K562 (cell line): ENCODE data around the gene FIBP. TPM values are rescaled to one million over a fixed set of nuclear protein-coding genes. Genes with fewer than 3 reads are reported as not detected.
A peak's percentile ranks its signal among the peaks of the same experiment; 100 is the strongest.
"Not testable (repeated sequence)": the region's sequence is repeated elsewhere in the genome, so short reads cannot be mapped to it uniquely, and the experiment has no call there.

Experiments used
- ATAC-seq: fragments of 200-7000 bp; cut with Tn5 transposase; 3 replicates; pipeline ENCODE4 v1.9.1; 2020; ENCODE audit warnings: moderate library complexity
- BruUV-seq: library from RNA; stranded (reverse); fragments of 400-500 nt; replicated peaks from 2 replicates; lab custom pipeline; 2021; lab: Mats Ljungman, UMichigan
- CTCF ChIA-PET: fragments of 300-600 bp; formaldehyde crosslinking; extraction: SDS; loops from one replicate; lab custom pipeline; 2021; ENCODE audit warnings: low intra/inter-chr PET ratio; lab: Yijun Ruan, JAX
- POLR2A ChIA-PET: fragments of 300-600, 350-650 bp; sonication (Branson Sonifier 250); formaldehyde crosslinking; extraction: SDS; loops from one replicate; lab custom pipeline; 2021; ENCODE audit warnings: antibody characterized with exemption, inconsistent platforms; lab: Yijun Ruan, JAX
- DNase-seq, 4 experiments: peaks; one replicate each; pipeline versions ENCODE4 v3.0.0 to v3.0.0-alpha.2; 2011 to 2018; ENCODE audit warnings: low spot score in 3 of 4, mixed read lengths in 3 of 4; ENCODE audit errors: extremely low read depth in 1 of 4
- FAIRE-seq: peaks from 2 replicates; lab custom pipeline; 2011; peaks lifted over from hg19 to GRCh38; lab: Jason Lieb, UNC
- H2AFZ ChIP-seq: 2 replicates; pipeline ENCODE4 v1.6.0; 2011; ENCODE audit warnings: low read depth, low read length, control low read depth, inconsistent platforms
- H3K27ac ChIP-seq: fragments of 200-600 bp; 3 replicates; pipeline ENCODE4 v1.8.0; 2011; ENCODE audit warnings: low read depth, mild to moderate bottlenecking, control low read depth, inconsistent platforms, low read length, moderate library complexity, mixed read lengths; ENCODE audit errors: extremely low read depth
- H3K27me3 ChIP-seq, 2 experiments: fragments of 300-600 bp in 1 of 2; 2 replicates in 1 of 2; 3 replicates in 1 of 2; pipeline versions ENCODE4 v1.6.0 to v1.8.0; 2011; ENCODE audit warnings: inconsistent platforms in 2 of 2, low read length in 2 of 2, mild to moderate bottlenecking in 1 of 2, mixed read lengths in 1 of 2, moderate library complexity in 1 of 2; ENCODE audit not compliant: control insufficient read depth in 2 of 2, insufficient read depth in 2 of 2
- H3K36me3 ChIP-seq: fragments of 300-600 bp; 3 replicates; pipeline ENCODE4 v1.8.0; 2011; ENCODE audit warnings: mild to moderate bottlenecking, low read length, inconsistent platforms; ENCODE audit not compliant: control insufficient read depth, insufficient read depth
- H3K4me1 ChIP-seq, 2 experiments: fragments of 200-600 bp in 1 of 2; replicated peaks in 1 of 2; 2 replicates in 1 of 2; 3 replicates in 1 of 2; pipeline versions ENCODE4 v1.5.1 to v1.8.0; 2011; ENCODE audit warnings: inconsistent platforms in 2 of 2, low read length in 2 of 2, mild to moderate bottlenecking in 1 of 2, mixed read lengths in 1 of 2, moderate library complexity in 1 of 2; ENCODE audit not compliant: control insufficient read depth in 2 of 2, insufficient read depth in 2 of 2
- H3K4me2 ChIP-seq: 2 replicates; pipeline ENCODE4 v1.6.1; 2011; ENCODE audit warnings: low read length, control low read depth, inconsistent platforms, mixed read lengths; ENCODE audit not compliant: insufficient read depth
- H3K4me3 ChIP-seq: fragments of 200-600 bp; sonication (generic), shearing (Covaris generic); 2 replicates; pipeline ENCODE4 v1.5.1; 2016; ENCODE audit warnings: control low read depth, inconsistent platforms
- H3K79me2 ChIP-seq: fragments of 200-600 bp; 3 replicates; pipeline ENCODE4 v1.8.0; 2011; ENCODE audit warnings: low read length, inconsistent platforms; ENCODE audit not compliant: control insufficient read depth, insufficient read depth
- H3K9ac ChIP-seq, 2 experiments: 2 replicates each; pipeline versions ENCODE4 v1.6.0 to v1.6.1; 2011; ENCODE audit warnings: low read depth in 2 of 2, low read length in 2 of 2, control low read depth in 1 of 2, inconsistent platforms in 1 of 2, mild to moderate bottlenecking in 1 of 2, mixed read lengths in 1 of 2; ENCODE audit not compliant: insufficient read depth in 1 of 2
- H3K9me1 ChIP-seq: one replicate; pipeline ENCODE4 v1.6.0; 2011; ENCODE audit warnings: inconsistent platforms, mild to moderate bottlenecking, low read length, moderate library complexity; ENCODE audit not compliant: control insufficient read depth, insufficient read depth
- H3K9me3 ChIP-seq: replicated peaks from 2 replicates; pipeline ENCODE4 v1.5.1; 2011; ENCODE audit warnings: low read depth, low read length, inconsistent platforms; ENCODE audit not compliant: control insufficient read depth, insufficient read depth
- H4K20me1 ChIP-seq: replicated peaks from 2 replicates; pipeline ENCODE4 v1.6.1; 2011; ENCODE audit warnings: low read length, inconsistent platforms, mixed read lengths; ENCODE audit not compliant: control insufficient read depth, insufficient read depth
- ZNF717 ChIP-seq: fragments of 250-450 bp; sonication (Bioruptor Pico); IDR thresholded peaks from 2 replicates; pipeline ENCODE4 v1.5.0; 2021
- WGBS: fragments of 100-300 bp; shearing (Covaris generic); methylation state at CpG from one replicate; pipeline ENCODE4 v1.1.6; 2016; ENCODE audit warnings: low coverage, mixed read lengths; ENCODE audit not compliant: insufficient coverage; ENCODE audit errors: missing lambda C conversion rate; 5-methylcytosine and 5-hydroxymethylcytosine counted together
- in situ Hi-C: fragments of 300-500 bp; cut with MboI; formaldehyde crosslinking; loops from 4 replicates; pipeline ENCODE4 v1.15.0; 2018; ENCODE audit warnings: inconsistent platforms, mixed read lengths
- intact Hi-C: fragments of 100-400 bp; cut with micrococcal nuclease; formaldehyde crosslinking; loops from 2 replicates; pipeline ENCODE4 v1.14.2; 2022
- polyA plus RNA-seq, 8 experiments: library from polyadenylated mRNA; depleted of rRNA in 4 of 8; stranded (reverse) in 5 of 8; unstranded in 3 of 8; fragments of >200 nt; fragmentation: Nextera tagmentation in 2 of 8; fragmentation: Illumina TruSeq in 1 of 8; extraction: Ambion mirVana in 2 of 8; extraction: Trizol in 1 of 8; gene quantifications; 2 replicates each; pipeline versions ENCODE4 v1.2.1 to v1.2.3, GENCODE V29; 2011 to 2014; ENCODE audit warnings: inconsistent platforms in 1 of 8, missing spikeins in 1 of 8
- total RNA-seq, 7 experiments: library from RNA; depleted of rRNA in 6 of 7; stranded (reverse); fragments of >200 nt in 6 of 7; fragmentation: Illumina TruSeq in 2 of 7; extraction: Trizol in 2 of 7; gene quantifications; 2 replicates each; pipeline versions ENCODE4 v1.2.1 to v1.2.3, GENCODE V29; 2011 to 2021; ENCODE audit warnings: low replicate concordance in 1 of 7
- TF ChIP-seq, protein P1 (sequence below): fragments of 250-450 bp; sonication (Bioruptor Pico); IDR thresholded peaks from 2 replicates; pipeline ENCODE4 v1.4.0; 2020; ENCODE audit warnings: mild to moderate bottlenecking, moderate library complexity
- TF ChIP-seq, protein P2 (sequence below): fragments of 450-650 bp; formaldehyde crosslinking; IDR thresholded peaks from 2 replicates; pipeline ENCODE4 v1.4.0; 2022; ENCODE audit warnings: missing genetic modification characterization

FIBP gene
- total and polyA plus RNA-seq, 9 of the 15 experiments (the other 6 are each of a cell fraction or from before 2014, with no cell fraction given) = 41.2 to 79.2 (median 48.6) TPM

DNA sequence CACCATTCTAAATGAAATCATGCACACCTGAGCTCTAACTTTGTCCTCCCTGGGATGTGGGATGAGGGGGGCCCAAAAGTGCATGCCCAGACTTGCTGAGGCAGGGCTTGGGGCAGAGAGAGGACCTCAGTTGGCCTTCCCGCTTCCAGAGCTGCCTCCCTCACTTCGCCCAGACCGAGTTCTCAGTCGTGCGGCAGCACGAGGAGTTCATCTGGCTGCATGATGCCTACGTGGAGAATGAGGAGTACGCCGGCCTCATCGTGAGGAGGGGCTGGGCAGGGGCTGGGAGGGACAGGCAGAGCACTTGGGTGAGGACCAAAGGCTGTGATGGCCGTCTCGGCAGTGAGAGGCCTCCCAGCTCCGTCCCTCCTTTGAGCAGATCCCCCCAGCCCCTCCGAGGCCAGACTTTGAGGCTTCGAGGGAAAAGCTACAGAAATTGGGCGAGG lies 38.5 kb downstream of the FIBP start (continued):
- TF ChIP-seq, protein P1, sequence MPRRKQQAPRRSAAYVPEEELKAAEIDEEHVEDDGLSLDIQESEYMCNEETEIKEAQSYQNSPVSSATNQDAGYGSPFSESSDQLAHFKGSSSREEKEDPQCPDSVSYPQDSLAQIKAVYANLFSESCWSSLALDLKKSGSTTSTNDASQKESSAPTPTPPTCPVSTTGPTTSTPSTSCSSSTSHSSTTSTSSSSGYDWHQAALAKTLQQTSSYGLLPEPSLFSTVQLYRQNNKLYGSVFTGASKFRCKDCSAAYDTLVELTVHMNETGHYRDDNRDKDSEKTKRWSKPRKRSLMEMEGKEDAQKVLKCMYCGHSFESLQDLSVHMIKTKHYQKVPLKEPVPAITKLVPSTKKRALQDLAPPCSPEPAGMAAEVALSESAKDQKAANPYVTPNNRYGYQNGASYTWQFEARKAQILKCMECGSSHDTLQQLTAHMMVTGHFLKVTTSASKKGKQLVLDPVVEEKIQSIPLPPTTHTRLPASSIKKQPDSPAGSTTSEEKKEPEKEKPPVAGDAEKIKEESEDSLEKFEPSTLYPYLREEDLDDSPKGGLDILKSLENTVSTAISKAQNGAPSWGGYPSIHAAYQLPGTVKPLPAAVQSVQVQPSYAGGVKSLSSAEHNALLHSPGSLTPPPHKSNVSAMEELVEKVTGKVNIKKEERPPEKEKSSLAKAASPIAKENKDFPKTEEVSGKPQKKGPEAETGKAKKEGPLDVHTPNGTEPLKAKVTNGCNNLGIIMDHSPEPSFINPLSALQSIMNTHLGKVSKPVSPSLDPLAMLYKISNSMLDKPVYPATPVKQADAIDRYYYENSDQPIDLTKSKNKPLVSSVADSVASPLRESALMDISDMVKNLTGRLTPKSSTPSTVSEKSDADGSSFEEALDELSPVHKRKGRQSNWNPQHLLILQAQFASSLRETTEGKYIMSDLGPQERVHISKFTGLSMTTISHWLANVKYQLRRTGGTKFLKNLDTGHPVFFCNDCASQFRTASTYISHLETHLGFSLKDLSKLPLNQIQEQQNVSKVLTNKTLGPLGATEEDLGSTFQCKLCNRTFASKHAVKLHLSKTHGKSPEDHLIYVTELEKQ (CRISPR knock-in tag) = no peak
- TF ChIP-seq, all 486 proteins: peak for 0

DNA sequence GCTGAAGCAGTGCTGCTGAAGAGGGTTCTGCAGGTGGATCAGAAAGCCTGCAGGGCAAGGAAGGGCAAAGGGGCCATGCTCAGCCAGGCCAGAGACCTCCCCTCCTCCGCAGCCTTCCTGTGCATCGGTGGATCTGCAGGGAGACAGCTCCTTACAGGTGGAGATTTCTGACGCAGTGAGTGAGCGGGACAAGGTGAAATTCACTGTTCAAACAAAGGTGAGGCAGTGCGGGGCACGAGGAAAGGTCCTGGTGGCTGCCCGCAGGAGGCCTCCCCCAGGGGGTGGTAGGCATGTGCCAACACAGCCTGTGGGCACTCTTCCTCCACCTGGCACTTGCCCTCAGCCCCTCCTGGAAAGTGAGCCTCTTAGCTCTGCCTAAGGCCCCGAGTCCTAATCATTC lies 38.9 kb downstream of the FIBP start:
- H3K27ac ChIP-seq = no peak overlapping the region
- in situ Hi-C loops (no loop called here), intact Hi-C loops (no loop called here)
- H3K4me3 ChIP-seq = no peak overlapping the region
- peaks cover 0 to 21% of the 10 kb centered on the region in 2 experiments; a peak in 3 of 5 replicates for H3K4me1 ChIP-seq
- no peaks in the 10 kb centered on the region for H3K27me3 ChIP-seq
- ChIA-PET CTCF (no interaction called here), POLR2A (interaction anchor here (0.6 to 5.9 kb wide), 18 partner anchors 9 to 274 kb away, joined by 3 to 67 read pairs (median 5); partner anchors contain the start of genes CCDC85B, CFL1, EHBP1L1 and FIBP)
- peaks cover 10% of the 10 kb centered on the region; the same call in 2 of the 3 replicates for H3K79me2 ChIP-seq
- no TSS peak for BruUV-seq
- FAIRE-seq (no peak), DNase-seq (peak in 1 of 4 experiments; percentile 10), ATAC-seq (no peak)
- H3K9ac ChIP-seq = 0 out of 4 replicates have a peak overlapping the region, but pooled peaks of 1 of the 2 experiments have one; percentile 36
- peaks cover 7% of the 10 kb centered on the region; the same call in 1 of the 2 replicates for H3K9me3 ChIP-seq
- 11% methylated on average over 6 of the region's 8 CpGs for WGBS
- no peak overlapping the region for H3K4me2 ChIP-seq
- H3K9me1 ChIP-seq = no peaks in the 10 kb centered on the region
- no peak overlapping the region for H2AFZ ChIP-seq
- H3K36me3 ChIP-seq = peaks cover 31% of the 10 kb centered on the region; the same call in 2 of the 3 replicates
- TF ChIP-seq ZNF717 = no peak
- TF ChIP-seq, protein P2, sequence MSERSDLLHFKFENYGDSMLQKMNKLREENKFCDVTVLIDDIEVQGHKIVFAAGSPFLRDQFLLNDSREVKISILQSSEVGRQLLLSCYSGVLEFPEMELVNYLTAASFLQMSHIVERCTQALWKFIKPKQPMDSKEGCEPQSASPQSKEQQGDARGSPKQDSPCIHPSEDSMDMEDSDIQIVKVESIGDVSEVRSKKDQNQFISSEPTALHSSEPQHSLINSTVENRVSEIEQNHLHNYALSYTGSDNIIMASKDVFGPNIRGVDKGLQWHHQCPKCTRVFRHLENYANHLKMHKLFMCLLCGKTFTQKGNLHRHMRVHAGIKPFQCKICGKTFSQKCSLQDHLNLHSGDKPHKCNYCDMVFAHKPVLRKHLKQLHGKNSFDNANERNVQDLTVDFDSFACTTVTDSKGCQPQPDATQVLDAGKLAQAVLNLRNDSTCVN (CRISPR knock-in tag) = no peak
- H4K20me1 ChIP-seq = no peaks in the 10 kb centered on the region

DNA sequence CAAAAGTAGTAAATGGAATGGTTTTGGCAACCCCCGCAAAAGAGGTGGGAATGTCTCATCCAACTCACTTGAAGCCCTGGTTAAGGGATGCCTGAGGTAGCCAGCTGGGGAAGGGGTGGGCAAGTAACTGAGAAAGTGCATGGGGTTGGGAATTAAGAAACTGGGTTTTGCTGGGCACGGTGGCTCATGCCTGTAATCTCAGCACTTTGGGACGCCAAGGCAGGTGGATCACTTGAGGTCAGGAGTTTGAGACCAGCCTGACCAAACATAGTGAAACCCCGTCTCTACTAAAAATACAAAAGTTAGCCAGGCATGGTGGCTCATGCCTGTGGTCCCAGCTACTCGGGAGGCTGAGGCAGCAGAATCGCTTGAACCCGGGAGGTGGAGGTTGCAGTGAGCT lies 39.6 kb downstream of the FIBP start:
- ATAC-seq, H4K20me1 ChIP-seq, H2AFZ ChIP-seq, H3K4me2 ChIP-seq, in situ Hi-C loops, H3K9ac ChIP-seq, H3K9me1 ChIP-seq, H3K9me3 ChIP-seq, H3K4me3 ChIP-seq, H3K27ac ChIP-seq, H3K79me2 ChIP-seq, intact Hi-C loops, H3K27me3 ChIP-seq, FAIRE-seq, DNase-seq, BruUV-seq: not testable (repeated sequence)
- WGBS = 31% methylated on average over 7 of the region's 7 CpGs
- peaks cover 0 to 21% of the 10 kb centered on the region in 2 experiments; a peak in 3 of 5 replicates for H3K4me1 ChIP-seq
- ChIA-PET CTCF (interaction anchor here (0.7 kb wide), 1 partner anchor 40 kb away, joined by 3 read pairs; no protein-coding TSS in a partner anchor), POLR2A (interaction anchor here (0.6 to 5.9 kb wide), 12 partner anchors 9 to 1141 kb away, joined by 3 to 67 read pairs (median 4); partner anchors contain the start of genes CCDC85B, CFL1, EHBP1L1 and FIBP)
- peaks cover 25% of the 10 kb centered on the region; the same call in 2 of the 3 replicates for H3K36me3 ChIP-seq
